ENCODE results near the gene G3BP2. TPM values are rescaled to one million over a fixed set of nuclear protein-coding genes. Genes with fewer than 3 reads are reported as not detected.

Gene G3BP2
- total RNA-seq, 1 donor from 2014 or later, result 161 TPM

GRCh38 chr4:75654905-75655304, 18.3 kb downstream of the G3BP2 start:
- Mint-ChIP-seq H3K4me3 (ENCODE audit: unreplicated experiment) (no peak overlapping the region), H3K9me3 (ENCODE audit: low read depth) (no peaks in the 10 kb centered on the region), H3K36me3 (ENCODE audit: low read depth) (peaks cover 18% of the 10 kb centered on the region), H3K4me1 (ENCODE audit: low read depth) (peaks cover 17% of the 10 kb centered on the region), H3K27ac (ENCODE audit: unreplicated experiment) (peak overlapping the region; percentile 6), H3K27me3 (ENCODE audit: low read depth) (no peaks in the 10 kb centered on the region)
- DNase-seq (ENCODE audit: low spot score), result no peak
- TF ChIP-seq, protein P1, sequence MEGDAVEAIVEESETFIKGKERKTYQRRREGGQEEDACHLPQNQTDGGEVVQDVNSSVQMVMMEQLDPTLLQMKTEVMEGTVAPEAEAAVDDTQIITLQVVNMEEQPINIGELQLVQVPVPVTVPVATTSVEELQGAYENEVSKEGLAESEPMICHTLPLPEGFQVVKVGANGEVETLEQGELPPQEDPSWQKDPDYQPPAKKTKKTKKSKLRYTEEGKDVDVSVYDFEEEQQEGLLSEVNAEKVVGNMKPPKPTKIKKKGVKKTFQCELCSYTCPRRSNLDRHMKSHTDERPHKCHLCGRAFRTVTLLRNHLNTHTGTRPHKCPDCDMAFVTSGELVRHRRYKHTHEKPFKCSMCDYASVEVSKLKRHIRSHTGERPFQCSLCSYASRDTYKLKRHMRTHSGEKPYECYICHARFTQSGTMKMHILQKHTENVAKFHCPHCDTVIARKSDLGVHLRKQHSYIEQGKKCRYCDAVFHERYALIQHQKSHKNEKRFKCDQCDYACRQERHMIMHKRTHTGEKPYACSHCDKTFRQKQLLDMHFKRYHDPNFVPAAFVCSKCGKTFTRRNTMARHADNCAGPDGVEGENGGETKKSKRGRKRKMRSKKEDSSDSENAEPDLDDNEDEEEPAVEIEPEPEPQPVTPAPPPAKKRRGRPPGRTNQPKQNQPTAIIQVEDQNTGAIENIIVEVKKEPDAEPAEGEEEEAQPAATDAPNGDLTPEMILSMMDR (IDR thresholded peaks at IDR 0.05), result no peak

DNA sequence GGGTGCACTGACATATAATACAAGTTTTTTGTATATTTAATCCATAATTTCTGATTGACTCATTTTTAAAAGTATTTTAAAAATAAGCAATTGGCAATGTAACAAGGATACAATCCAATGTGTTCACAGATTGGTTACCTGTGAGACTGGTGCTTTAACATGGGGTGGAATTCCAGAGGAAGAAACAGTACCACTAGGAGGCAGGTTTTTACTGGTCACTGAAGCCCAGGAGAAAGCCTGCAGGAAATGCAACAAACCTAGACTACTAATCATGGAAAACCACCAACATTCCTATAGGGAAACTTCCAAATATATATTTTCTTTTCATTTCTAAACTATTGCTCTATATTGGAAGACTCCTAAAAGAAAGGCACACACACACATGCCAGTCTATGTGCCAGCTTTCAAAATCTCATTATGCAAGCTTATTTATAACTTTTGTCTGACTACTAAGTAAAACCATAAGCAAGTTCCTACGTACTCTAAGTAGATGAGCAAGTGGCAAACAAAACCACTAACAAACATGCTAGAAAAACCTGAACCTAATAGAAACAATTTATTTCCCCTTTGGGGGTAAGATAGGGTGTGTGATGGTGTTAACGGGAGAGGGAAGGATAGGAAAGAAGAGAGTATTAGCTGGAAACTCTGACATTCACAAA, 19.2 kb downstream of the G3BP2 start:
- peaks cover 9% of the 10 kb centered on the region for H3K4me1 Mint-ChIP-seq (ENCODE audit: low read depth)
- DNase-seq (ENCODE audit: low spot score), result no peak
- no peak overlapping the region for H3K4me3 Mint-ChIP-seq (ENCODE audit: unreplicated experiment)
- peaks cover 17% of the 10 kb centered on the region for H3K36me3 Mint-ChIP-seq (ENCODE audit: low read depth)
- TF ChIP-seq, protein P1 (IDR thresholded peaks at IDR 0.05), result peak; percentile 77
- no peaks in the 10 kb centered on the region for H3K27me3 Mint-ChIP-seq (ENCODE audit: low read depth)
- H3K27ac Mint-ChIP-seq (ENCODE audit: unreplicated experiment), result no peak overlapping the region
- H3K9me3 Mint-ChIP-seq (ENCODE audit: low read depth), result no peaks in the 10 kb centered on the region

DNA sequence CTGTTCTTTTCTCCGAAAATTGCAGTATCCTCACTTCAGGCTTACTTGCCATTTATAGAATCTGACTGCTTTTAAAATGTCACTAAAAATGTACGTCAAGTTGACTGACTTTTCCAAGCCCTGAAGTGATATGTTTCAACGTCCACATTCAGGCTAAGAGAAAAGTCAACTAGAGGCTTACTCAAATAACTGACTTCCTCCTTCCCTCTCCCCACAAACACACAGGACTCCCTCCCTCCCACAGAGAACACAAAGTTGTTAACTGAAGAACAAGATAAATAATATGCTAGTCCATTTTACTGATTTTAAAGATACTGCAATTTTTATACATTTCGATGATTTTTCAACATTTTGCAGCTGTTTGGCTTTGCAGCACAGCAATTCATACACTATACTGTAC, 29.1 kb downstream of the G3BP2 start:
- H3K27ac Mint-ChIP-seq (ENCODE audit: unreplicated experiment), result no peak overlapping the region
- H3K4me3 Mint-ChIP-seq (ENCODE audit: unreplicated experiment), result no peak overlapping the region
- H3K9me3 Mint-ChIP-seq (ENCODE audit: low read depth), result no peaks in the 10 kb centered on the region
- H3K27me3 Mint-ChIP-seq (ENCODE audit: low read depth), result no peaks in the 10 kb centered on the region
- TF ChIP-seq, protein P1 (IDR thresholded peaks at IDR 0.05), result no peak
- H3K4me1 Mint-ChIP-seq (ENCODE audit: low read depth), result peaks cover 12% of the 10 kb centered on the region
- H3K36me3 Mint-ChIP-seq (ENCODE audit: low read depth), result peaks cover 36% of the 10 kb centered on the region
- no peak for DNase-seq (ENCODE audit: low spot score)

DNA sequence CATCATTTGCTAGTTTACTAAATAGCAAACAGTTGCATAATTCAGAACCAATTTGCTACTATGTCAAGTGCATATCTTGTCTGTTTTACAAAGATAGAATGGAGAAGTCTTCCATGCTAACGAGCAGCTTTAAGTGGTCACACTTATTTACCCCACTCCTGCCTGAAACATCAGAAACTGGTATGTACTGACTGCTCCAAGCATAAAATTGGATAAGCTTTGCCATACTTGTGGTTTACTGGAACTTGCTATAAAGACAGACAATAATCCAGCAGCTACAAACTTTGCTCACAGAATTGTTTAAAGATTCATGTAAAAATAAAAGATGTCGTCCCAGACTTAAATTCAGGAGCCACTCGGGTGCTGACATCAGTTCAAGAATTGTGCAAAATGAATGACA, 29.6 kb downstream of the G3BP2 start:
- H3K27ac Mint-ChIP-seq (ENCODE audit: unreplicated experiment), result no peak overlapping the region
- no peaks in the 10 kb centered on the region for H3K27me3 Mint-ChIP-seq (ENCODE audit: low read depth)
- H3K36me3 Mint-ChIP-seq (ENCODE audit: low read depth), result peaks cover 36% of the 10 kb centered on the region
- no peak overlapping the region for H3K4me3 Mint-ChIP-seq (ENCODE audit: unreplicated experiment)
- H3K9me3 Mint-ChIP-seq (ENCODE audit: low read depth), result no peaks in the 10 kb centered on the region
- DNase-seq (ENCODE audit: low spot score), result no peak
- peaks cover 12% of the 10 kb centered on the region for H3K4me1 Mint-ChIP-seq (ENCODE audit: low read depth)
- TF ChIP-seq, protein P1 (IDR thresholded peaks at IDR 0.05), result no peak

DNA sequence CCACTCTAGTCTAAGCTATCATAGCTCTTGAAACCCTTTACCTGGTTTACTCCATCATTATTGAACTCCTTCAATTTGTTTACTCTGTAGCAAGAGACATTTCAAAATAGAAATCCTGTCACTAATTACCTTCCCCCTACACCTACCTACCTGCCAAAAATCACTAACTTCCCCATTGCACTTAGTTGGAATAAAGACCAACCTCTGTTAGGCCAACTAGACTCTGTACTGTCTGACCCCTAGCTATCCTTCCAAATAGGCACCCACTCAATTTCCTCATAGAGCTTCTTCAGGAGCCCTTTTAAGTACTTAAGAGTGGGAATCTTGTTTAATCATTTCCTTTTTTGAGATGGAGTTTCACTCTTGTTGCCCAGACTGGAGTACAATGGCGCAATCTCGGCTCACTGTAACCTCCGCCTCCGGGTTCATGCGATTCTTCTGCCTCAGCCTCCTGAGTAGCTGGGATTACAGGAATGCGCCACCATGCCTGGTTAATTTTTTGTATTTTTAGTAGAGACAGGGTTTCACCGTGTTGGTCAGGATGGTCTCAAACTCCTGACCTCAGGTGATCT, 34.0 kb downstream of the G3BP2 start:
- no peak for DNase-seq (ENCODE audit: low spot score)
- no peaks in the 10 kb centered on the region for H3K27me3 Mint-ChIP-seq (ENCODE audit: low read depth)
- peaks cover 12% of the 10 kb centered on the region for H3K36me3 Mint-ChIP-seq (ENCODE audit: low read depth)
- no peak overlapping the region for H3K27ac Mint-ChIP-seq (ENCODE audit: unreplicated experiment)
- TF ChIP-seq, protein P1 (IDR thresholded peaks at IDR 0.05), result no peak
- no peaks in the 10 kb centered on the region for H3K9me3 Mint-ChIP-seq (ENCODE audit: low read depth)
- H3K4me1 Mint-ChIP-seq (ENCODE audit: low read depth), result peaks cover 21% of the 10 kb centered on the region
- H3K4me3 Mint-ChIP-seq (ENCODE audit: unreplicated experiment), result no peak overlapping the region
